Endodermal cell (in vitro differentiated cells): ENCODE data around the gene PLEKHD1. TPM values are rescaled to one million over a fixed set of nuclear protein-coding genes. Genes with fewer than 3 reads are reported as not detected.

Experiments
- DNase-seq: peaks from one replicate; pipeline ENCODE4 v3.0.0-alpha.2; 2017
- H3K27ac ChIP-seq: 2 replicates; pipeline ENCODE4 v1.5.1; 2013; ENCODE audit warnings: mild to moderate bottlenecking, low read depth, low read length, moderate library complexity
- H3K27me3 ChIP-seq: 2 replicates; pipeline ENCODE4 v1.6.1; 2013; ENCODE audit warnings: mild to moderate bottlenecking, low read length, moderate library complexity; ENCODE audit not compliant: insufficient read depth, control insufficient read depth, poor library complexity, severe bottlenecking
- H3K36me3 ChIP-seq: 2 replicates; pipeline ENCODE4 v1.7.0; 2013; ENCODE audit warnings: mild to moderate bottlenecking, low read length, moderate library complexity; ENCODE audit not compliant: control insufficient read depth, insufficient read depth
- H3K4me1 ChIP-seq: one replicate; pipeline ENCODE4 v1.7.0; 2013; ENCODE audit warnings: low read length; ENCODE audit not compliant: control insufficient read depth, insufficient read depth
- H3K4me3 ChIP-seq: 2 replicates; pipeline ENCODE4 v1.5.1; 2013; ENCODE audit warnings: mild to moderate bottlenecking, low read length, moderate library complexity
- H3K9ac ChIP-seq: 2 replicates; pipeline ENCODE4 v1.6.1; 2013; ENCODE audit warnings: mild to moderate bottlenecking, low read length, moderate library complexity; ENCODE audit not compliant: poor library complexity, severe bottlenecking; ENCODE audit errors: extremely low read depth
- H3K9me3 ChIP-seq: 2 replicates; pipeline ENCODE4 v1.6.1; 2013; ENCODE audit warnings: mild to moderate bottlenecking, low read length, moderate library complexity; ENCODE audit not compliant: control insufficient read depth
- H3K27ac Mint-ChIP-seq: 2 replicates; pipeline ENCODE4 v1.8.0; 2020; ENCODE audit warnings: mixed read lengths
- H3K27me3 Mint-ChIP-seq: 2 replicates; pipeline ENCODE4 v1.8.0; 2021; ENCODE audit warnings: mild to moderate bottlenecking, mixed read lengths; ENCODE audit not compliant: insufficient read depth
- H3K36me3 Mint-ChIP-seq: 2 replicates; pipeline ENCODE4 v1.8.0; 2020; ENCODE audit warnings: low read depth, mixed read lengths
- H3K4me1 Mint-ChIP-seq: 2 replicates; pipeline ENCODE4 v1.8.0; 2020; ENCODE audit warnings: mixed read lengths
- H3K4me3 Mint-ChIP-seq: 2 replicates; pipeline ENCODE4 v1.8.0; 2020; ENCODE audit warnings: mild to moderate bottlenecking, moderate library complexity, mixed read lengths
- H3K9me3 Mint-ChIP-seq: 2 replicates; pipeline ENCODE4 v1.8.0; 2020; ENCODE audit warnings: mild to moderate bottlenecking, mixed read lengths
- CTCF ChIP-seq: fragments of 200-600 bp; sonication (generic); conservative IDR thresholded peaks from 2 replicates; pipeline ENCODE4 v1.5.0; 2021; ENCODE audit warnings: antibody characterized with exemption, mild to moderate bottlenecking
- WGBS, 2 experiments: methylation state at CpG; one replicate each; pipeline versions ENCODE4 v1.1.5 to v1.1.7; 2013; ENCODE audit warnings: missing lambda C conversion rate in 2 of 2, mixed read lengths in 1 of 2; ENCODE audit not compliant: insufficient coverage in 1 of 2, insufficient read length in 1 of 2; 5-methylcytosine and 5-hydroxymethylcytosine counted together
- total RNA-seq, 2 donors: library from RNA; stranded (reverse); fragmentation: NEBNext Ultra II Directional in 1 of 2; extraction: Animal tissue kit (Norgen Biotek cat#: 25700) in 1 of 2; gene quantifications; 2 replicates in 1 of 2; 3 replicates in 1 of 2; pipeline ENCODE4 v1.2.1, GENCODE V29; 2021

PLEKHD1 gene
- total RNA-seq, 2 donors from 2014 or later = 0.11 TPM

GRCh38 chr14:69483765-69484443 lies 624 bp upstream of the PLEKHD1 start:
- H3K9ac ChIP-seq = no peak overlapping the region

GRCh38 chr14:69485315-69485660 lies 760 bp downstream of the PLEKHD1 start:
- Histone ChIP-seq H3K9me3 (no peaks in the 10 kb centered on the region), H3K27ac (no peak overlapping the region), H3K9ac (no peak overlapping the region), H3K4me3 (no peak overlapping the region), H3K27me3 (peaks cover 63% of the 10 kb centered on the region), H3K4me1 (peaks cover 5% of the 10 kb centered on the region), H3K36me3 (no peaks in the 10 kb centered on the region)
- peak overlapping the region; percentile 56 for H3K4me3 Mint-ChIP-seq
- H3K4me1 Mint-ChIP-seq = peaks cover 8% of the 10 kb centered on the region
- no peak for TF ChIP-seq CTCF
- H3K9me3 Mint-ChIP-seq = no peaks in the 10 kb centered on the region
- WGBS, 2 experiments = 48 to 79% methylated on average over 4 to 11 of the region's 11 CpGs
- H3K27me3 Mint-ChIP-seq = peaks cover 82% of the 10 kb centered on the region
- H3K27ac Mint-ChIP-seq = no peak overlapping the region
- no peaks in the 10 kb centered on the region for H3K36me3 Mint-ChIP-seq
- DNase-seq = no peak

More at GRCh38 chr14:69483765-69484443, 624 bp upstream of the PLEKHD1 start:
- H3K4me1 ChIP-seq = peaks cover 5% of the 10 kb centered on the region
- H3K9me3 Mint-ChIP-seq = peaks cover under 1% of the 10 kb centered on the region
- H3K27me3 ChIP-seq = peaks cover 69% of the 10 kb centered on the region
- peak overlapping the region; percentile 78 for H3K4me3 ChIP-seq
- no peaks in the 10 kb centered on the region for H3K9me3 ChIP-seq
- H3K36me3 ChIP-seq = no peaks in the 10 kb centered on the region
- no peaks in the 10 kb centered on the region for H3K36me3 Mint-ChIP-seq
- peak overlapping the region; percentile 56 for H3K4me3 Mint-ChIP-seq
- no peak for TF ChIP-seq CTCF
- H3K27ac ChIP-seq = no peak overlapping the region
- WGBS, 2 experiments = 2 to 4% methylated on average over 33 to 54 of the region's 54 CpGs
- peaks cover 8% of the 10 kb centered on the region for H3K4me1 Mint-ChIP-seq
- H3K27ac Mint-ChIP-seq = no peak overlapping the region
- DNase-seq = no peak
- H3K27me3 Mint-ChIP-seq = peaks cover 86% of the 10 kb centered on the region

GRCh38 chr14:69485701-69486100 lies 1.2 kb downstream of the PLEKHD1 start:
- peaks cover 5% of the 10 kb centered on the region for H3K4me1 ChIP-seq
- no peak overlapping the region for H3K27ac ChIP-seq
- peaks cover 83% of the 10 kb centered on the region for H3K27me3 Mint-ChIP-seq
- H3K9ac ChIP-seq = no peak overlapping the region
- no peak overlapping the region for H3K4me3 ChIP-seq
- 80 to 87% methylated on average over 4 to 6 of the region's 6 CpGs for WGBS, 2 experiments
- H3K27ac Mint-ChIP-seq = no peak overlapping the region
- H3K36me3 Mint-ChIP-seq = no peaks in the 10 kb centered on the region
- H3K36me3 ChIP-seq = no peaks in the 10 kb centered on the region
- no peak overlapping the region for H3K4me3 Mint-ChIP-seq
- H3K9me3 ChIP-seq = no peaks in the 10 kb centered on the region
- no peaks in the 10 kb centered on the region for H3K9me3 Mint-ChIP-seq
- peaks cover 62% of the 10 kb centered on the region for H3K27me3 ChIP-seq
- TF ChIP-seq CTCF = no peak
- DNase-seq = no peak
- peaks cover 8% of the 10 kb centered on the region for H3K4me1 Mint-ChIP-seq
